ENCODE results near the gene DNAJC13.

DNA sequence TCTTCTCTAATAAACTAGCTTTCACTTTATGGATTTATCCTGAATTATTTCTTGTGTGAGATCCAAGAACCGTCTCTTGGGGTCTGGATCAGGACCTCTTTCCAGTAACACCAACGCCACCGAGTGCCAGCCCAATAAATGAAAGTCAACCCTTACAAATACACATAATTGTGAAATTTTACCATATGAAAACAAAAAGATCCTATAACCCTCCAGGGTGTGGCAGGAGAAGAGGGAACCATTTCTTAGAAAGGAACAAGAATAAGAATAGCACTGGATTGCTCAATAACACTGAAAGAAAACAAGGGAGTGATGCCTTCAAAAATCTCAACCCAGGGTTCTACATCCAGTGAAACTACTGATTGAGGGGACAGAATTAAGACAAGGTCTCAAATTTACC is 128.2 kb downstream of the DNAJC13 start:
- TF ChIP-seq, protein P1, sequence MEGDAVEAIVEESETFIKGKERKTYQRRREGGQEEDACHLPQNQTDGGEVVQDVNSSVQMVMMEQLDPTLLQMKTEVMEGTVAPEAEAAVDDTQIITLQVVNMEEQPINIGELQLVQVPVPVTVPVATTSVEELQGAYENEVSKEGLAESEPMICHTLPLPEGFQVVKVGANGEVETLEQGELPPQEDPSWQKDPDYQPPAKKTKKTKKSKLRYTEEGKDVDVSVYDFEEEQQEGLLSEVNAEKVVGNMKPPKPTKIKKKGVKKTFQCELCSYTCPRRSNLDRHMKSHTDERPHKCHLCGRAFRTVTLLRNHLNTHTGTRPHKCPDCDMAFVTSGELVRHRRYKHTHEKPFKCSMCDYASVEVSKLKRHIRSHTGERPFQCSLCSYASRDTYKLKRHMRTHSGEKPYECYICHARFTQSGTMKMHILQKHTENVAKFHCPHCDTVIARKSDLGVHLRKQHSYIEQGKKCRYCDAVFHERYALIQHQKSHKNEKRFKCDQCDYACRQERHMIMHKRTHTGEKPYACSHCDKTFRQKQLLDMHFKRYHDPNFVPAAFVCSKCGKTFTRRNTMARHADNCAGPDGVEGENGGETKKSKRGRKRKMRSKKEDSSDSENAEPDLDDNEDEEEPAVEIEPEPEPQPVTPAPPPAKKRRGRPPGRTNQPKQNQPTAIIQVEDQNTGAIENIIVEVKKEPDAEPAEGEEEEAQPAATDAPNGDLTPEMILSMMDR (IDR thresholded peaks at IDR 0.05) = no peak
- no peak for TF ChIP-seq POLR2AphosphoS5 (IDR thresholded peaks at IDR 0.05)

Measured in esophagus muscularis mucosa (tissue), 3 donors.